BE2C (cell line): ENCODE results near the gene PAX7.

Experiments used
- DNase-seq: peaks from one replicate; pipeline ENCODE4 v3.0.0-alpha.2; 2020
- H3K27me3 ChIP-seq: fragments of 250-450 bp; sonication (Bioruptor Pico); 2 replicates; pipeline ENCODE4 v1.5.1; 2020; ENCODE audit warnings: mild to moderate bottlenecking
- H3K36me3 ChIP-seq: fragments of 250-450 bp; sonication (Bioruptor Pico); 2 replicates; pipeline ENCODE4 v1.5.1; 2020; ENCODE audit warnings: mild to moderate bottlenecking
- H3K4me1 ChIP-seq: fragments of 250-450 bp; sonication (Bioruptor Pico); 2 replicates; pipeline ENCODE4 v1.5.1; 2020
- H3K4me3 ChIP-seq: 2 replicates; pipeline ENCODE4 v1.5.1; 2011; ENCODE audit warnings: low read depth, low read length
- H3K9me3 ChIP-seq: fragments of 250-450 bp; sonication (Bioruptor Pico); 2 replicates; pipeline ENCODE4 v1.5.1; 2020
- TF ChIP-seq, protein P1 (sequence below): IDR thresholded peaks from 2 replicates; pipeline ENCODE4 v1.5.1; 2012; ENCODE audit warnings: mild to moderate bottlenecking, low read depth, low read length

PAX7 gene

DNA sequence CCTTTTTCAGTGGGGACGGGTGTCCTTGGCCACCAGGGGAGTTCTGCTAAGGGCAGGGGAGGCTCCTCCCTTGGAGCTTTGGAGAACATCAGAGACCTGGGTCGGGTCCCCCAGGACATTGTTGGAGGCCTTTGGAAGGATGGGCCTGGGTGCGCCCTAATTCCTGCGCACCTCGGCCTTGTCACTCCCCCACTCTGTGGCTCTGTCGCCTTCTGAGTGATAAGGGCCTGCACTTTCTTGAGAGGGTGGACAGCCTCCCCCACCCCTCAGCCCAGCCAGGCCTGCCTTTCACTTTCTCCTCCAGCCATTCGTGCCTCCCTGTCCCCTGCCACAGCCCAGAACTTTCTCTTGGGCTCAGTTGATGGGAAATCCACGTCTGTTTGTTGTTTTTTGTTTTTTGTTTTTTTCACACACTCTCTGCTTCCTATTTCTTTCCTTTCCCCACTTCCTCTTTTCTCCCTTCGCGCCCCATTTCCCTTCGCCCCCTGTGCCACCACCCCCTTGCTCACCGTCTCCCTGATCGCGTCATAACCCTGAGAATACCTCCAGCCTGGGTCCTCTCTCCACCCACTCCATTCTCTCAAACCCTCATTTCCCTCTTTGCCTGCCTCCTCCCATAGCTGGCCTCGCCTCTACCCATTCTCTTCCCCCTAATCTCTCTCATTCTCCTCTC lies 85.6 kb downstream of the PAX7 start:
- peaks cover 16% of the 10 kb centered on the region for H3K27me3 ChIP-seq
- no peaks in the 10 kb centered on the region for H3K4me1 ChIP-seq
- DNase-seq, result no peak
- no peaks in the 10 kb centered on the region for H3K9me3 ChIP-seq
- TF ChIP-seq, protein P1, sequence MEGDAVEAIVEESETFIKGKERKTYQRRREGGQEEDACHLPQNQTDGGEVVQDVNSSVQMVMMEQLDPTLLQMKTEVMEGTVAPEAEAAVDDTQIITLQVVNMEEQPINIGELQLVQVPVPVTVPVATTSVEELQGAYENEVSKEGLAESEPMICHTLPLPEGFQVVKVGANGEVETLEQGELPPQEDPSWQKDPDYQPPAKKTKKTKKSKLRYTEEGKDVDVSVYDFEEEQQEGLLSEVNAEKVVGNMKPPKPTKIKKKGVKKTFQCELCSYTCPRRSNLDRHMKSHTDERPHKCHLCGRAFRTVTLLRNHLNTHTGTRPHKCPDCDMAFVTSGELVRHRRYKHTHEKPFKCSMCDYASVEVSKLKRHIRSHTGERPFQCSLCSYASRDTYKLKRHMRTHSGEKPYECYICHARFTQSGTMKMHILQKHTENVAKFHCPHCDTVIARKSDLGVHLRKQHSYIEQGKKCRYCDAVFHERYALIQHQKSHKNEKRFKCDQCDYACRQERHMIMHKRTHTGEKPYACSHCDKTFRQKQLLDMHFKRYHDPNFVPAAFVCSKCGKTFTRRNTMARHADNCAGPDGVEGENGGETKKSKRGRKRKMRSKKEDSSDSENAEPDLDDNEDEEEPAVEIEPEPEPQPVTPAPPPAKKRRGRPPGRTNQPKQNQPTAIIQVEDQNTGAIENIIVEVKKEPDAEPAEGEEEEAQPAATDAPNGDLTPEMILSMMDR, result no peak
- no peaks in the 10 kb centered on the region for H3K36me3 ChIP-seq
- no peak overlapping the region for H3K4me3 ChIP-seq

DNA sequence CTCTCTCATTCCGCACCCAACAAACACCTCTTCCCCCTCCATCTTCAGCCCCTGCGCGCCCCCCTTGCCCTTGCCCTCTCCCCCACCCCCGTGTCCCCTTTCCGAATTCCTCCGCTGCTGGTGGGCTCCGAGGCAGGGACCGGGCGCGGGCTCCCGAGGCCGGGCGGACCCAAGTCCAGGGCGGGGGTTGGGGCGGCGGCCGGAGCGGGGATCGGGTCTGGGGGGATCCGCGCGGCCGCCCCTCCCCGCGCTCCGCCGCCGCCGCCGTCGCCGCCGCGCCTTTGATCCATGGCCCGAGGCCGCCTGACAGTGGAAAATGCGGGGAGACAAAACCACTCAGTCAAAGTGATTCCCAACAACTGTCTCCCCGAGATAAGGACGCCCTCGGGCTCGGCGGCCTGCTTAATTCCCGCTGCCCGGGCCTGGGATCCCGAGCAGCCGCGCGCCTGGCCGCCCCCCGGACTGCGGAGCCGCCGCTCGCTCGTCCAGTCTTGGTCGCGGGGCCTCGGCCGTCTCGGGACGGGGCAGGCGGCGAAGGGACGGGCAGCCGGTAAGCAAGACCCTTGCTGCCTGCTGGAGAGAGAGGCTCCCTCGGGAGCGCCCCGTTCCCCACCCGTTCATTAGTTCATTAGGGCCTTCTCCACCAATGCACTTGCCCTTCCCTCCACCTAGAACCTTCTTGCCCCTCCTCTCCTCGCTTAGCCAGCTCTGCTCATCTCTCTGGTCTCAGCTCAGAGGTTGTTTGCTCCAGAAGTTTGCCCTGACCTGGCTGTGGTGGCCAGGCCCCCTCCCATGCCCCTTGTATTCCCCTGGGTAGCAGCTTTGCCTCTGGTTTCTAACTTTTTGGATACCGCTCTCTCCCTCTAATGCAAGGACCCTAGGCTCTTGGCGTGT lies 86.4 kb downstream of the PAX7 start:
- H3K4me1 ChIP-seq, result no peaks in the 10 kb centered on the region
- TF ChIP-seq, protein P1, result no peak
- no peak for DNase-seq
- H3K36me3 ChIP-seq, result no peaks in the 10 kb centered on the region
- no peak overlapping the region for H3K4me3 ChIP-seq
- peaks cover 16% of the 10 kb centered on the region for H3K27me3 ChIP-seq
- no peaks in the 10 kb centered on the region for H3K9me3 ChIP-seq

DNA sequence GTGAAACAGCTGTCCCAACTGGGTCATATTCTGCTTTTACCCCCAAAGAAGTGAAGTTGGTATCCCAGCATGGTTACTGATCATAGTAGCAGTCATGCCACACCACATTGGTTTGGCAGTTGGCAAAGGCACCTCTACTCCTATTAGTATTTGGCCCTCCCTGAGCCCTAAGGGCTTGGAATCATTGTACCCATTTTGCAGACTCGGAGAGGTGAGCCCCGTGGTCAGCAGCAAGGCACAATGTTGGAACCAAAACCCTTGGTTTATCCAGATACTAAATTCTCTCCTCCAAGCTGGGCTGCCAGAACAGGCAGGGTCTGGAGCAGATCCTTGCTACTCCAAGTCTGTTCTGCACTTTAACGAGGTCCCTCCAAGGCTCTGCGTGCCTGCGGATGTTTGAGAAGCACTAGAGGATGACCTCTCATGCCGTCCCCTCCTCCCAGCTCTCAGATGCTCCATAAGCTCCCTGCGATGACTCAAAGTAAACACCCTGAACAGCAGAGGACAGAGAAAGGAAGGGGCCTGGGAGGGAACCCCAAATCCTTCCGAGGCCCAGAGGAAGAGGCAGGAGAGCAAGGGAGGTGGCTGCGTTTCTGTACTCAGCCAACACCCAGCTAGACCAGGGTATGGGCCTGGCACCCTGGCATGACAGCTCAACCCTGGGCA lies 89.3 kb downstream of the PAX7 start:
- Histone ChIP-seq H3K9me3 (no peaks in the 10 kb centered on the region), H3K27me3 (peaks cover 16% of the 10 kb centered on the region), H3K36me3 (no peaks in the 10 kb centered on the region), H3K4me3 (no peak overlapping the region), H3K4me1 (no peaks in the 10 kb centered on the region; the same call in 1 of the 2 replicates)
- TF ChIP-seq, protein P1, result no peak
- no peak for DNase-seq

DNA sequence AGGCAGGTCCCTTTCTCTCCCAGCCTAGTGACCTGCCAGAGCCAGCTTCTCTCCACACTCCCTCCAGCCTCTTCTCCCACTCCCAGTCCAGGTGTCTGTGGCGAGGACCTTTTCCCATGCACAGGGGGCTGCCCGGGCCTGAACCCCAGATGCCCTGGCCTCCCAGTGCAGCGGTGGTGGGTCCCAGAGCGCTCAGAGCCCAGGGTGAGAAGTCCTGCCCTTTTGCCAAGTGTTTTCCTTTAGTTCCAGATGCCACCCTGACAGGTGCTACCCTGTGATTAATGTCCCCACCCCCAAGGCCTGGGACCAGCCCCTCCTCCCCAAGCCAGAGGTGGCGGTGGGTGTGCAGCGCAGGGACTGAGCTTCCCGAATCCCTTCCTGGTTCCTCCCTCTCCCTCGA lies 90.4 kb downstream of the PAX7 start:
- Histone ChIP-seq H3K4me3 (no peak overlapping the region), H3K36me3 (no peaks in the 10 kb centered on the region), H3K4me1 (no peaks in the 10 kb centered on the region; the same call in 1 of the 2 replicates), H3K9me3 (no peaks in the 10 kb centered on the region), H3K27me3 (peaks cover 16% of the 10 kb centered on the region)
- TF ChIP-seq, protein P1, result no peak
- DNase-seq, result no peak

DNA sequence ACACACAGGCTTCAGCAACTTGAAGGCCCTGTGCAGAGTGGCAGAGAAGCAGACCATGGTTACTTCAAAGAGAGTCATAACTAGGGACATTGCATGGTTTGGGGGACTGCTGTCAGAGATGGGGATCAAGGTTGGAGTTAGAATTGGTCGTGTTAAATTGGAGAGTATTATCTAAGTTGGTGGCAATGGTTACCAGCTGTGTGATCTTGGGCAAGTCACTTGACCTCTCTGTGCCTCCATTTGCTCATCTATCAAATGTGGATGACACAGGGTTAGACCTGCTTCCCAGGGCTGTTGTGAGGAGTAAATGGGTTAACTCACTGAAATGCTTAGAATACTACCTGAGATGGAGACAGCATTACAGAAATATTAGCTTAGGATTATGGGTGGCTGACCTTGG lies 91.1 kb downstream of the PAX7 start:
- no peak for DNase-seq
- H3K4me1 ChIP-seq, result no peaks in the 10 kb centered on the region; the same call in 1 of the 2 replicates
- peaks cover 11% of the 10 kb centered on the region for H3K27me3 ChIP-seq
- no peak overlapping the region for H3K4me3 ChIP-seq
- H3K9me3 ChIP-seq, result no peaks in the 10 kb centered on the region
- no peaks in the 10 kb centered on the region for H3K36me3 ChIP-seq
- TF ChIP-seq, protein P1, result no peak
